RWPE1 (cell line): ENCODE data around the gene CEP85L.

Source experiments
- CTCF ChIA-PET: fragments of 350-600 bp; sonication (Branson Sonifier 250); formaldehyde crosslinking; extraction: SDS; loops from one replicate; lab custom pipeline; 2021; lab: Yijun Ruan, JAX
- POLR2A ChIA-PET: fragments of 400-600 bp; formaldehyde crosslinking; extraction: SDS; loops from one replicate; lab custom pipeline; 2020; ENCODE audit warnings: antibody characterized with exemption; ENCODE audit not compliant: low non-redundant PET; lab: Yijun Ruan, JAX
- DNase-seq: peaks from one replicate; pipeline ENCODE4 v3.0.0; 2012; ENCODE audit warnings: low spot score
- H3K27ac ChIP-seq: fragments of 450-650 bp; 2 replicates; pipeline ENCODE4 v1.5.1; 2017
- CTCF ChIP-seq: fragments of 450-650 bp; conservative IDR thresholded peaks from 2 replicates; pipeline ENCODE4 v1.5.1; 2017; ENCODE audit warnings: low read depth, mild to moderate bottlenecking

The CEP85L gene

GRCh38 chr6:118674772-118675171 is 23.4 kb upstream of the CEP85L start:
- ChIA-PET CTCF (interaction anchor here (0.6 to 0.7 kb wide), 3 partner anchors 17 to 127 kb away, joined by 3 to 6 read pairs (median 4); no protein-coding TSS in a partner anchor), POLR2A (no interaction called here)
- H3K27ac ChIP-seq, result no peak overlapping the region
- DNase-seq, result no peak
- no peak for TF ChIP-seq CTCF

- H3K27ac ChIP-seq, result no peak overlapping the region
- DNase-seq, result no peak
- ChIA-PET POLR2A (no interaction called here), CTCF (interaction anchor here (0.7 to 1.2 kb wide), 2 partner anchors 17 to 752 kb away, joined by 3 to 5 read pairs; no protein-coding TSS in a partner anchor)
- TF ChIP-seq CTCF, result no peak
These were observed 21.3 kb upstream of the CEP85L start for GRCh38 chr6:118672678-118673077.

GRCh38 chr6:118669561-118669960 is 18.2 kb upstream of the CEP85L start:
- TF ChIP-seq CTCF, result no peak
- no peak for DNase-seq

GRCh38 chr6:118668761-118669385 is 17.5 kb upstream of the CEP85L start:
- ChIA-PET CTCF (no interaction called here), POLR2A (no interaction called here)
- H3K27ac ChIP-seq, result no peak overlapping the region
- TF ChIP-seq CTCF, result no peak
- no peak for DNase-seq

More at GRCh38 chr6:118669561-118669960, 18.2 kb upstream of the CEP85L start:
- POLR2A ChIA-PET, result no interaction called here
- CTCF ChIA-PET, result no interaction called here
- H3K27ac ChIP-seq, result no peak overlapping the region

- TF ChIP-seq CTCF, result no peak
- ChIA-PET POLR2A (no interaction called here), CTCF (no interaction called here)
- no peak overlapping the region for H3K27ac ChIP-seq
- DNase-seq, result no peak
These were observed 16.6 kb upstream of the CEP85L start for GRCh38 chr6:118667988-118668387.

GRCh38 chr6:118665011-118665410 is 13.6 kb upstream of the CEP85L start:
- no peak overlapping the region for H3K27ac ChIP-seq
- POLR2A ChIA-PET, result no interaction called here
- DNase-seq, result no peak
- TF ChIP-seq CTCF, result no peak
- CTCF ChIA-PET, result no interaction called here
